Measurements from ENCODE around the gene PHF5A.
"Not testable (repeated sequence)": the region's sequence is repeated elsewhere in the genome, so short reads cannot be mapped to it uniquely, and the experiment has no call there.

DNA sequence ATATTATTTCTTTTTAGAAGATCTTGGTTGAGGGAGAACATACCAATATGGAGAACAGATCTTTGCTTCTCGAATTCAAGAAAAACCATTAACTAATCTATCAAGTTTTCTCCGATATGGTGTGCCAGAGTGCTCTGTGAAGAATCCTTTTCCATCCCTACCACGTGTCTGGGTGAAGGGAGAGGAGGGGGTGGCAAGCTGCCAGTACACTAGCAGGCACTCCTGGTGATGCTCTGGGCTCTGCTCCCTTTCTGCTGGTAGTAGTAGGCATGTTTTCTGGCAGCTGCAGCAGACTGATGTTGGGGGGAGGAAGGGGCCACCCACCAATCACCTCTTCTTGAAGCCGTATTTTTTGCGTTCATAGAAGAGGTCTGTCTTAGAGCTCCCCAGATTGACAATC is 8.4 kb downstream of the PHF5A start:
- TF ChIP-seq EZH2phosphoT487, EZH2 (IDR thresholded peaks at IDR 0.05): not testable (repeated sequence)
- TF ChIP-seq, protein P1, sequence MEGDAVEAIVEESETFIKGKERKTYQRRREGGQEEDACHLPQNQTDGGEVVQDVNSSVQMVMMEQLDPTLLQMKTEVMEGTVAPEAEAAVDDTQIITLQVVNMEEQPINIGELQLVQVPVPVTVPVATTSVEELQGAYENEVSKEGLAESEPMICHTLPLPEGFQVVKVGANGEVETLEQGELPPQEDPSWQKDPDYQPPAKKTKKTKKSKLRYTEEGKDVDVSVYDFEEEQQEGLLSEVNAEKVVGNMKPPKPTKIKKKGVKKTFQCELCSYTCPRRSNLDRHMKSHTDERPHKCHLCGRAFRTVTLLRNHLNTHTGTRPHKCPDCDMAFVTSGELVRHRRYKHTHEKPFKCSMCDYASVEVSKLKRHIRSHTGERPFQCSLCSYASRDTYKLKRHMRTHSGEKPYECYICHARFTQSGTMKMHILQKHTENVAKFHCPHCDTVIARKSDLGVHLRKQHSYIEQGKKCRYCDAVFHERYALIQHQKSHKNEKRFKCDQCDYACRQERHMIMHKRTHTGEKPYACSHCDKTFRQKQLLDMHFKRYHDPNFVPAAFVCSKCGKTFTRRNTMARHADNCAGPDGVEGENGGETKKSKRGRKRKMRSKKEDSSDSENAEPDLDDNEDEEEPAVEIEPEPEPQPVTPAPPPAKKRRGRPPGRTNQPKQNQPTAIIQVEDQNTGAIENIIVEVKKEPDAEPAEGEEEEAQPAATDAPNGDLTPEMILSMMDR (IDR thresholded peaks at IDR 0.05): not testable (repeated sequence)

All from neural progenitor cell (in vitro differentiated cells).